T-helper 2 cell (primary cell): ENCODE data around the gene SYMPK.

Source experiments
- DNase-seq, 5 experiments: peaks; one replicate each; pipeline versions ENCODE4 v3.0.0 to v3.0.0-alpha.2; 2012 to 2022

The SYMPK gene

GRCh38 chr19:45824531-45825262 lies 38.2 kb downstream of the SYMPK start:
- no peak for DNase-seq

GRCh38 chr19:45824041-45824471 lies 38.9 kb downstream of the SYMPK start:
- DNase-seq, result no peak

- no peak for DNase-seq
Measured at GRCh38 chr19:45823182-45823581, 39.8 kb downstream of the SYMPK start.

- DNase-seq, result no peak
Measured at GRCh38 chr19:45822716-45823115, 40.2 kb downstream of the SYMPK start.

- DNase-seq, result no peak
Measured at GRCh38 chr19:45821570-45821969, 41.4 kb downstream of the SYMPK start.

- no peak for DNase-seq
Measured at GRCh38 chr19:45821103-45821521, 41.8 kb downstream of the SYMPK start.

GRCh38 chr19:45820413-45821102 lies 42.4 kb downstream of the SYMPK start:
- no peak for DNase-seq

GRCh38 chr19:45819769-45820168 lies 43.2 kb downstream of the SYMPK start:
- DNase-seq, result no peak

GRCh38 chr19:45817725-45818301 lies 45.1 kb downstream of the SYMPK start:
- no peak for DNase-seq

GRCh38 chr19:45817010-45817724 lies 45.8 kb downstream of the SYMPK start:
- DNase-seq, result peak; percentile 88 to 97 (median 92)

GRCh38 chr19:45816236-45817009 lies 46.5 kb downstream of the SYMPK start:
- DNase-seq, result no peak

- no peak for DNase-seq
Measured at GRCh38 chr19:45815481-45816216, 47.3 kb downstream of the SYMPK start.

- no peak for DNase-seq
Measured at GRCh38 chr19:45814851-45815480, 48.0 kb downstream of the SYMPK start, which contains the start of gene RSPH6A. Gene RSPH6A, minus strand, starts transcription at chr19:45815308. Its CDS starts 132 bp downstream, at chr19:45815176.

GRCh38 chr19:45814166-45814780 lies 48.7 kb downstream of the SYMPK start:
- DNase-seq, result no peak

- DNase-seq, result no peak
Measured at GRCh38 chr19:45812297-45812696, 50.6 kb downstream of the SYMPK start.

GRCh38 chr19:45809643-45810159 lies 53.2 kb downstream of the SYMPK start:
- peak in 1 of 5 experiments; percentile 25 for DNase-seq

GRCh38 chr19:45805719-45806118 lies 57.2 kb downstream of the SYMPK start:
- no peak for DNase-seq

GRCh38 chr19:45804959-45805230 lies 58.1 kb downstream of the SYMPK start:
- no peak for DNase-seq

GRCh38 chr19:45804140-45804958 lies 58.6 kb downstream of the SYMPK start:
- no peak for DNase-seq
